Activated CD8-positive, alpha-beta T cell treated with anti-CD3 and anti-CD28 coated beads for 36 hours (primary cell): ENCODE results near the gene BAG2. TPM values are rescaled to one million over a fixed set of nuclear protein-coding genes. Genes with fewer than 3 reads are reported as not detected.
A peak's percentile ranks its signal among the peaks of the same experiment; 100 is the strongest.

ENCODE experiments used
- ATAC-seq: fragments of 200-7000 bp; cut with Tn5 transposase; one replicate; pipeline ENCODE4 v1.10.0; 2021; ENCODE audit warnings: mild to moderate bottlenecking, moderate library complexity
- CTCF ChIA-PET: fragments of 350-600 bp; sonication (Branson Sonifier 250); formaldehyde crosslinking; loops from one replicate; lab custom pipeline; 2021; ENCODE audit warnings: antibody characterized with exemption; lab: Charles Lee
- POLR2A ChIA-PET: fragments of 350-600 bp; sonication (Branson Sonifier 250); formaldehyde crosslinking; loops from one replicate; lab custom pipeline; 2021; ENCODE audit warnings: antibody characterized with exemption; lab: Charles Lee
- DNase-seq: peaks from one replicate; pipeline ENCODE4 v3.0.0-alpha.2; 2020
- H3K27ac Mint-ChIP-seq: one replicate; pipeline ENCODE4 v1.8.0; 2021; ENCODE audit warnings: mild to moderate bottlenecking, mixed read lengths
- H3K27me3 Mint-ChIP-seq: one replicate; pipeline ENCODE4 v1.8.0; 2021; ENCODE audit warnings: mixed read lengths
- H3K36me3 Mint-ChIP-seq: one replicate; pipeline ENCODE4 v1.8.0; 2021; ENCODE audit warnings: low read depth, mixed read lengths
- H3K4me1 Mint-ChIP-seq: one replicate; pipeline ENCODE4 v1.8.0; 2021; ENCODE audit warnings: low read depth, mixed read lengths
- H3K4me3 Mint-ChIP-seq: one replicate; pipeline ENCODE4 v1.8.0; 2021; ENCODE audit warnings: mild to moderate bottlenecking, moderate library complexity, mixed read lengths
- H3K9me3 Mint-ChIP-seq: one replicate; pipeline ENCODE4 v1.8.0; 2021; ENCODE audit warnings: mixed read lengths
- CTCF ChIP-seq: fragments of 200-600 bp; IDR thresholded peaks from one replicate; pipeline ENCODE4 v1.8.0; 2022; ENCODE audit warnings: antibody characterized with exemption, mild to moderate bottlenecking
- intact Hi-C: fragments of 100-400 bp; cut with micrococcal nuclease; formaldehyde crosslinking; loops from one replicate; pipeline ENCODE4 v1.10.0; 2022
- total RNA-seq, 2 experiments: library from RNA; stranded (reverse); gene quantifications; one replicate each; pipeline ENCODE4 v1.2.3, GENCODE V29; 2021

The BAG2 gene
- total RNA-seq, 2 experiments from 2014 or later, result 8.4 to 8.9 TPM

GRCh38 chr6:57217270-57217669 lies 45.1 kb downstream of the BAG2 start:
- Mint-ChIP-seq H3K27ac (no peak overlapping the region), H3K4me1 (peaks cover 20% of the 10 kb centered on the region), H3K9me3 (peaks cover 8% of the 10 kb centered on the region), H3K27me3 (peaks cover 21% of the 10 kb centered on the region), H3K4me3 (no peak overlapping the region), H3K36me3 (peaks cover 4% of the 10 kb centered on the region)
- CTCF ChIA-PET, result no interaction called here
- intact Hi-C loops, result no loop called here
- no peak for DNase-seq
- no peak for ATAC-seq
- TF ChIP-seq CTCF, result no peak
- POLR2A ChIA-PET, result no interaction called here

GRCh38 chr6:57220083-57220703 lies 48.1 kb downstream of the BAG2 start:
- ATAC-seq (no peak), DNase-seq (no peak)
- Mint-ChIP-seq H3K4me1 (peaks cover 19% of the 10 kb centered on the region), H3K27ac (no peak overlapping the region), H3K4me3 (peak overlapping the region; percentile 7), H3K9me3 (peaks cover 3% of the 10 kb centered on the region), H3K36me3 (peaks cover 1% of the 10 kb centered on the region), H3K27me3 (peaks cover 34% of the 10 kb centered on the region)
- POLR2A ChIA-PET, result no interaction called here
- CTCF ChIA-PET, result no interaction called here
- TF ChIP-seq CTCF, result no peak
- intact Hi-C loops, result no loop called here

GRCh38 chr6:57221191-57221935 lies 49.2 kb downstream of the BAG2 start:
- CTCF ChIA-PET, result interaction anchor here (0.6 to 1.9 kb wide), 8 partner anchors 13 to 318 kb away, joined by 3 to 7 read pairs (median 4); partner anchors contain the start of genes BAG2, KIAA1586 and PRIM2
- TF ChIP-seq CTCF, result peak; percentile 42
- no peaks in the 10 kb centered on the region for H3K36me3 Mint-ChIP-seq

GRCh38 chr6:57221936-57222742 lies 50.0 kb downstream of the BAG2 start, which contains the start of gene RAB23:
TSS of gene RAB23 (minus strand) at chr6:57222307. CDS start at chr6:57210380, 11,927 bp downstream.
- peak; percentile 94 for ATAC-seq
- intact Hi-C loops, result no loop called here
- DNase-seq, result peak; percentile 76
- Mint-ChIP-seq H3K4me3 (peak within 1 kb of the TSS; percentile 91), H3K36me3 (no peaks in the 10 kb centered on the region), H3K27me3 (peaks cover 31% of the 10 kb centered on the region), H3K4me1 (peaks cover 15% of the 10 kb centered on the region), H3K9me3 (no peaks in the 10 kb centered on the region), H3K27ac (peak within 1 kb of the TSS; percentile 88)
- POLR2A ChIA-PET, result interaction anchor here (0.7 kb wide), 1 partner anchor 44 kb away, joined by 4 read pairs; no protein-coding TSS in a partner anchor
- no peak for TF ChIP-seq CTCF
- CTCF ChIA-PET, result interaction anchor here (0.6 to 1.9 kb wide), 8 partner anchors 12 to 319 kb away, joined by 3 to 7 read pairs (median 4); partner anchors contain the start of genes BAG2, KIAA1586 and PRIM2

More at GRCh38 chr6:57221191-57221935, 49.2 kb downstream of the BAG2 start:
- Mint-ChIP-seq H3K4me3 (peak overlapping the region; percentile 91), H3K27me3 (peaks cover 34% of the 10 kb centered on the region), H3K27ac (peak overlapping the region; percentile 52), H3K4me1 (peaks cover 19% of the 10 kb centered on the region), H3K9me3 (no peaks in the 10 kb centered on the region)
- POLR2A ChIA-PET, result interaction anchor here (0.7 kb wide), 1 partner anchor 44 kb away, joined by 4 read pairs; no protein-coding TSS in a partner anchor
- ATAC-seq (peak; percentile 35), DNase-seq (peak; percentile 41)
- intact Hi-C loops, result no loop called here
